GM19455 (cell line): ENCODE measurements around the gene EPHA10.
A peak's percentile ranks its signal among the peaks of the same experiment; 100 is the strongest.

Experiments
- ATAC-seq: cut with Tn5 transposase; IDR thresholded peaks from one replicate; pipeline ENCODE4 v1.9.1; 2021; ENCODE audit not compliant: unreplicated experiment

Gene EPHA10

DNA sequence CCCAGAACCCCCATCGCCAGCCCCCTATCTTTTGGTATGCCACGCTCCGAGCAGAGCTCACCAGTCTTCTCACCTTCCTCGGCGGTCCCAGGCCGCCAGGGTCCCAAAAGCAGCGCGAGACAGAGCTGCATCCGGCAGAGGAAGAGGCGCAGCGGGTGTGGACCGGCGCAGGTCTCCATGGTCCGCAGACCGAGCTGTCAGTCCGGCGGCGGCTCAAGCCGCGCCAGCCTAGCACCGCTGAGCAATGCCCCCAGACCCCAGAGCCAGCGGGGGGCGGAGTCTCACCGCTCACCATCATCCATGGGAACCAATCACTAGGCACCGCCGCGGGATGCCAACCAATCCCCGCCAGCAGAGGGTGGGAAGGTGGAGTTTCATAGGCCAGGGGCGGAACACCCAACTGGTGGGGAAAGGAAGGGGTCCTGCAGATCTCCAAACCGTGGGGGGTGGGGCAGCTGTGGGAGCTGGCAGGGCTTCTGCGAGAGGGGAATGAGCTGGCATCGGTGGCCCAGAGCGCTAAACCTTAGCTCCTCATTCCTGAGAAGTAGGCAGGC lies at the start of gene EPHA10:
Gene EPHA10 (minus strand): TSS at position 233 of the 554 bp plus-strand sequence. CDS start 54 bp downstream, at position 179.
- ATAC-seq, result no peak

DNA sequence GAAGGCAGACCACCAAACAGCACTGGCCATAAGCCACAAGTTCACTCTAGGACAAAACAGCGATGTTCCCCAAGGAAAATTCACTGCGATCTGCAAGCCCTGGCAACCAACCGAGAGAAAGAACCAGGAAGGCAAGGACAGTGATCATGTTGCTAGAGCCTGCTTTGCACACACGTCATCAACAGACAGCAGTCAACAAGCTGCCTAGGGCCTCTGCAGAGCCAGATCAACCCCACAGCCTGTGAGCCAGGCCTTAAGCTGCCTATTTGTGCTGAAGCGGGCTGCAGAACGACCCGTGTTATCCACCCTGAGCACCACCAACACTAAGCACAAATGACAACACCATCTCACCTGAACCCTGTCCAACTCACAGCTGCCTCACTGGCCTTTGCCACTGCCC lies 49.3 kb upstream of the EPHA10 start:
- no peak for ATAC-seq

GRCh38 chr1:37813529-37814145 lies 48.7 kb upstream of the EPHA10 start:
- no peak for ATAC-seq

- ATAC-seq, result no peak
Observed at GRCh38 chr1:37811027-37811655, 46.2 kb upstream of the EPHA10 start.

- ATAC-seq, result no peak
Observed at GRCh38 chr1:37809942-37810341, 45.0 kb upstream of the EPHA10 start.

DNA sequence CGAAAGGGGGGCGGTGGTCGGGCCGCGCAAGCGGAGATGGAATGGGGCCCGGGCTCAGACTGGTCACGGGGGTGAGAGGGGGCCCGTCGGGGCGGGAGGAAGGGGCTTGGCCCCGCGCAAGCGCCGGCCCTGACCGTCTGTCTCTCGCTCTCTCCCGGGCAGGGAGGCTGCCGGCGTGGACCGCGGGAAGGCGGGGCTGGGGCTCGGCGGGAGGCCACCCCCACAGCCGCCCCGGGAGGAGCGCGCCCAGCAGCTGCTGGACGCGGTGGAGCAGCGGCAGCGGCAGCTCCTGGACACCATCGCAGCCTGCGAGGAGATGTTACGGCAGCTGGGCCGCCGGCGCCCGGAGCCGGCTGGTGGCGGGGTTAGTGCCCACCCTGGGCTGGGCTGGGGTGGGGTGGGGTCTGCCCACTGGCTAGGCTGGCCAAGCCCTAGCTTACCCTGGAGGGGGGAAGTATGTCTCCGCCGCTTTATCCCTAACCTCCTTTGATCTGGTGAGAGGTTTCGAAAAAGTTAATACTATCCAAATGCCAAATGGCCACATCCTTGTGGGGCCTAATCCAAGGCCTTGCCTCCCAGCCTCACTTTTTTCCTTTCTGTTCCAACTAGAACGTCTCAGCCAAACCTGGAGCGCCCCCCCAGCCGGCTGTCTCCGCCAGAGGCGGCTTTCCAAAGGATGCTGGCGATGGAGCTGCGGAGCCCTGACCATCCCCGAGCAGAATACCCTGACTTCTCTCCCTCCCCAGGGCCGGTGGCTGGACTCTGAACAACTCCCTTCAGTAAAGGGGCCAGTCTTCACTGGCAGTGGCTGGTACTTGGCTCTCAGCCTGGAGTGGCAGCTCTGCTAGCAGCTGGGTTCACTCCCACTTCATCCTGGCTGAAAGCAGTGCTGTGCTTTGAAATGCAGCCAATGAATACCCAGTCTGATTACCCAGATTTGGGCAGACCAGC lies 43.7 kb upstream of the EPHA10 start:
- peak; percentile 41 for ATAC-seq

DNA sequence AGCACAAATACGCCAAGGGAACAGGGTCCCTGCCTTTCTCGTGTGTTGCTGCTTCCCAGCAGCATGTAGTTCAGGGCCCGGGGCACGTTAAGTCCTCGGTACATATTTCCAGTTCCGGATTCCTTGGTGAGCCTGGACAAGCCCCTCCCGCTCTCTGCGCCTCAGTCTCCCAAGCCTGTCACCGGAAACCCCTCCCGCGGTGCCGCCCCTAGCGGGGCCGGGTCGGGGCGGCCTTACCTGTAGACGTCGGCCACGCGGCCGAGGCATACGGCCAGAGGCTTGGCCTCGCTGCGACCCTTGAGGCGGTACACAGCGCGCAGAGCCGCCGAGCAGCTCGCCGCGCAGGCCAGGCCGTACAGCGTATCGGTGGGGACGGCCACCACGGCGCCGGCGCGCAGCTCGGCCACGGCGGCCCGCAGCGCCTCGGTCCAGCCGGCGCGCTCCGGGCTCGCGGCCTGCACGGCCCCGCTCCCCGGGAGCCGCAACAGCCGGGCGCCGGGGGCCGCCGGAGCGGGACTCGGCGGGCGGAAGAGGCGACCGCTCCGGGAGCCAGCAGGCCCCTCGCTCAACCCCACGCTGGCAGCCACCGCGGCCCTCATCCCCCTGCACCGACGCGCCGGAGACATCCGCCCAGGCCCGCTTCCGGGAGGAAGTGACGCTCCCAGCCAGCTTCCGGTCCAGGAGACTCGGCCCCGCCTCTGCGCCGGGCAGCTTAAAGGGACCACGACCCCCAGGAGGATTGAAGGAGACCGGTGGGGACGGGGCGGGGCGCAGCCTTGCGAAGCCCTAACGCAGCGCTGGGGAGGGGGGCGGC lies 42.8 kb upstream of the EPHA10 start, which contains the start of the genes C1orf122 and YRDC:
Gene C1orf122 (plus strand): TSS at position 236 of the 814 bp plus-strand sequence. CDS start 615 bp downstream, outside the sequence.
Gene YRDC (minus strand): TSS at position 654 of the 814 bp plus-strand sequence. CDS start 28 bp downstream, at position 626.
- peak; percentile 86 for ATAC-seq

DNA sequence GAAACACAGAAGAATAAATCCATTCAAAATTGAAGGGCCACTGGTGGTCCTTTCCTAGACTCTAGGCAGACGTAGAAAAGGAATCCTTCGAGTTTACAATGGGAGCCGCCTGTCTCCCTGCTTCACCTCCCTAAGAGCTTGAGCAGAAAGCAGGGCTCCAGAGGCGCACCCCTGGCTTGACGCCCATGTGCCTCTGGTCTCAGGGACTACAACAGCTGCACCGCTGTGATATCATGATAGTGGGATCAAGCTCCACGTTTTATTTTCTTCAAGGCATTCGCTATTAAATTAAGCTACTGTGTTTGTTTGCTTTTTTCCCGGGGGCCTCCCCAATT lies 42.3 kb upstream of the EPHA10 start:
- ATAC-seq, result no peak

DNA sequence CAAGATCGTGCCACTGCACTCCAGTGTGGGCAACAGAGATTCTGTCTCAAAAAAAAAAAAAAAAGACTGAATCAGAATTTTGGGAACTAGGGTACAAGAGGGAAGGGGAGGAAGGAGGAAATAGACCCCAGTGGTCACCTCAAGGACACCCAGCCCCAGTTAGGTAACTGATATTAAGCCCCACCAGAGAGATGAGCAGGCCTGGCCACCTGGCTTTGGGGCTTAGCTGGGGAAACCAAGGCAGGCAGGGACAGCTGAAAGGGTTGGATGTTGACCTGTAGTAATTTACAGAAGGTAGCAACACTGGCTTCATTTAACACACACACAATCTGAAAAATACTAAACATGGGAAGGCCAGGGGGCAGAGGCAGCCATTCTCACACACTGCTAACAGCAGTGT lies 37.5 kb upstream of the EPHA10 start:
- no peak for ATAC-seq

GRCh38 chr1:37797750-37798345 lies 32.9 kb upstream of the EPHA10 start:
- no peak for ATAC-seq

GRCh38 chr1:37795340-37796125 lies 30.6 kb upstream of the EPHA10 start:
- no peak for ATAC-seq

DNA sequence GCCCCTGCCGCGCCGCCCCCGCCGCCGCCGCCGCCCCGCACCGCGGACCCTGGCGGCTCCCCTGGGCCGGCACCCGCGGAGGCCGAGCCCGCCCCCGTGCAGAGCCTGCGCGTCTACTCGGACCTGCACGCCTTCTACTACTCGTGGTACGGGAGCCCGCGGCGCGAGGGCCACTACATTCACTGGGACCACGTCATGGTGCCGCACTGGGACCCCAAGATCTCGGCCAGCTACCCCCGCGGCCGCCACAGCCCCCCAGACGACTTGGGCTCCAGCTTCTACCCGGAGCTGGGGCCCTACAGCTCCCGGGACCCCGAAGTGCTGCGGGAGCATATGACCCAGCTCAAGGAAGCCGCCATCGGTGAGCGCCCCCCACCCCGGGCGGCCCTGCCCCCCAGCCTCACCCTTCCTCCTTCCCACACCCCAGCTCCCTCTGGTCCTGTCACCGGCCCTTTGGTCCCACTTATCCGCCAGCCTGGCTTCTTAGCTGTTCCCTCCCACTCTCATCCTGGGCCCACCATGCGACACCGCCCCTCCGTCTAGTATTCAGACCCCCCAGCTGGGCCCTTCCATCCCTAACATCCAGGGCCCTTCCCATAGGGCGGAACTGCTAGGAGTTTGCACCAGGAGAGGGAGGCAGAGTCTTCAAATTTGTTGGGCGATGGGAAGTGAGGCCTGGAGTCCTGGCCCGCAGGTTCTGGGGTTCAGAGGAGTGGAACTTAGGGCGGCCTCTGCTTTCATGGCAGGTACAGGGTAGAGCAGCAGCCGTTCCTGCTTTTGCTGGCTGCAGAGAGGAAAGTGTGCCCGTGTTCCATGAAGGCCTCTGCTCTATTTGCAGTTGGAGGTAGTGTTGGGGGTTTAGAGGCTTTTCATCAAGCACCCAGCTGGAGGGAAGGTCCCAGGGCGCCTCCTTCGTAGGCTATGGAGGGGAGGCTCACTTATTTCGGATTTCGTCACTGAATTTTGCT lies 29.7 kb upstream of the EPHA10 start:
- ATAC-seq, result peak; percentile 44

- peak; percentile 68 for ATAC-seq
Observed at GRCh38 chr1:37793773-37794371, 29.0 kb upstream of the EPHA10 start, which contains the start of gene MANEAL. TSS of gene MANEAL (plus strand) at chr1:37793847. CDS start at chr1:37794183, 336 bp downstream.

DNA sequence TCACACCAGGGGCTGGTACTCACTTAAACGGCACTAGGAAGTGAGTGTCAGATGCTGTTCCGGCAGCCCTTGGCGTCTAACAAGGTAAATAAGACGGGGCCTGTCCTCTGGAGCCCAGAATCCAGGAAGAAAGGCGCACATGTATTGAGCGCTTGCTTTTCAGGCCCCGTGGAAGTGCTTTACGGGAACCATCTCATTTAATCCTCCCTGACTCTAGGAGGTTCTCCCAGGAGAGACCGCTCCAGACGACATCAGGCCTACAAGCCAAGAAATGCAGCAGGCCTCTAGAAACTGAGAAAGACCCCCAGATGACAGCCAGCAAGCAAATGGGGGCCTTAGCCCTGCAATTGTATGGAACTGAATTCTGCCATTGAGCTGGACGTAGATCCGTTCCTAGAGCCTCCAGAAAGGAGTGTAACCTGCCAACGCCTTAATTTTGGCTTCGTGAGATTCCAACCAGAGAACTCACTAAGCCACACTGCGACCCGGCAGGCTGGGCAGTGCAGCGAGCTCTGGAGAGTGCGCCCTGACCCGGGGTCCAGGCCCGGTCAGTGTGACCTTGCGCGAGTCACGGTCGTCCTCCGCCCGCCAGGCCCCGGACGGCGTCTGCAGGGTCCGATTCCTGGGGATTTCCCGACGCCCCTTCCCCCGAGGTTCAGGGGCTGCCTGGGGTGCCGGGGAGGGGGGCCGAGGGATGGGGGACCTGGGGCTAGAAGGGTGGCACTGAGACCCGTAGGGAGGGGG lies 28.2 kb upstream of the EPHA10 start:
- no peak for ATAC-seq

- no peak for ATAC-seq
Observed at GRCh38 chr1:37782491-37782890, 17.6 kb upstream of the EPHA10 start.

GRCh38 chr1:37778654-37779053 lies 13.7 kb upstream of the EPHA10 start:
- ATAC-seq, result no peak
